Measurements from ENCODE around the gene NUDT14. TPM values are rescaled to one million over a fixed set of nuclear protein-coding genes. Genes with fewer than 3 reads are reported as not detected.

The NUDT14 gene
- total and polyA plus RNA-seq, 2 of the 4 experiments (the other 2 are of a cell fraction): 5.6 to 9.3 TPM

- H2BK5ac ChIP-seq (ENCODE audit: low read depth, low read length, poor library complexity, severe bottlenecking): no peak overlapping the region
- H3K4ac ChIP-seq (ENCODE audit: low read depth, low read length): no peak overlapping the region
- H4K8ac ChIP-seq (ENCODE audit: low read depth in 2 of 2, low read length in 2 of 2): no peak overlapping the region
- no peak overlapping the region for H3K4me3 ChIP-seq (ENCODE audit: insufficient read depth, low read depth, low read length)
- no peak overlapping the region for H4K91ac ChIP-seq (ENCODE audit: insufficient read depth, low read depth, low read length)
- DNase-seq (no peak), ATAC-seq (ENCODE audit: low read depth) (no peak)
- H2BK120ac ChIP-seq (ENCODE audit: low read depth, low read length): no peak overlapping the region
- no peak overlapping the region for H2AK9ac ChIP-seq (replicated peaks; ENCODE audit: low read depth, low read length, poor library complexity)
- no peak overlapping the region for H3K56ac ChIP-seq (ENCODE audit: extremely low read depth, insufficient read depth, low read length)
- H3K27ac ChIP-seq (ENCODE audit: insufficient read depth, low read length): no peak overlapping the region
- POLR2A ChIA-PET (ENCODE audit: unreplicated experiment): no interaction called here
- dilution Hi-C loops (cut with HindIII; ENCODE audit: low sequenced_read_pairs, unreplicated experiment): no loop called here
- H2AFZ ChIP-seq (replicated peaks; ENCODE audit: low read length, poor library complexity): no peak overlapping the region
- no peaks in the 10 kb centered on the region; the same call in 1 of the 2 replicates for H3K27me3 ChIP-seq (ENCODE audit: control insufficient read depth, insufficient read depth, low read length)
- 31% methylated on average over 2 of the region's 7 CpGs; no CpG with 5 or more reads in 1 of the 2 experiments for WGBS, 2 experiments (ENCODE audit: extremely low coverage in 2 of 2, insufficient read length in 1 of 2)
- in situ Hi-C loops (cut with MboI; ENCODE audit: low sequenced_read_pairs): no loop called here
- H4K20me1 ChIP-seq (ENCODE audit: insufficient read depth, low read length): no peaks in the 10 kb centered on the region
- H4K5ac ChIP-seq (ENCODE audit: low read depth, low read length): no peak overlapping the region
- H3K14ac ChIP-seq (replicated peaks; ENCODE audit: low read depth, low read length): no peak overlapping the region
- H3K9me1 ChIP-seq (ENCODE audit: insufficient read depth, low read length): no peaks in the 10 kb centered on the region
- no peak overlapping the region for H2BK20ac ChIP-seq (ENCODE audit: low read depth, low read length)
- no peak overlapping the region for H2AK5ac ChIP-seq (ENCODE audit: low read depth, low read length)
- H3K23ac ChIP-seq (ENCODE audit: low read depth, low read length): no peak overlapping the region
- no peak overlapping the region for H3K9ac ChIP-seq (ENCODE audit: low read depth, low read length)
- no peak overlapping the region for H3K4me2 ChIP-seq (ENCODE audit: low read depth, low read length)
- intact Hi-C loops (cut with micrococcal nuclease): no loop called here
- CTCF ChIA-PET: no interaction called here
- no TSS peak for BruUV-seq (replicated peaks)
- TF ChIP-seq POLR2A (IDR thresholded peaks at IDR 0.05; ENCODE audit: low read depth, low read length) (no peak), RFX5 (IDR thresholded peaks at IDR 0.05; ENCODE audit: low read depth, low read length) (no peak), SMC3 (IDR thresholded peaks at IDR 0.05; ENCODE audit: low read depth, low read length) (no peak), FOS (IDR thresholded peaks at IDR 0.05; ENCODE audit: low read depth, low read length) (no peak), MAZ (IDR thresholded peaks at IDR 0.05; ENCODE audit: borderline replicate concordance, low read depth, low read length) (no peak), ELK1 (IDR thresholded peaks at IDR 0.05; ENCODE audit: borderline replicate concordance, low read depth, low read length) (no peak), BHLHE40 (IDR thresholded peaks at IDR 0.05; ENCODE audit: low read depth, low read length) (no peak), USF2 (IDR thresholded peaks at IDR 0.05; ENCODE audit: low read depth, low read length) (no peak), RCOR1 (IDR thresholded peaks at IDR 0.05; ENCODE audit: insufficient replicate concordance, low read length) (no peak)
- no peak overlapping the region for H3K18ac ChIP-seq (ENCODE audit: low read depth, low read length)
- H3K4me1 ChIP-seq (ENCODE audit: control insufficient read depth, insufficient read depth, low read length): no peaks in the 10 kb centered on the region
- H3K79me1 ChIP-seq (ENCODE audit: low read depth in 1 of 2, low read length in 2 of 2): no peaks in the 10 kb centered on the region
- H3K9me3 ChIP-seq (ENCODE audit: control insufficient read depth, insufficient read depth, low read length): peaks cover 14% of the 10 kb centered on the region
- no peaks in the 10 kb centered on the region for H3K36me3 ChIP-seq (ENCODE audit: control insufficient read depth, insufficient read depth, low read length)
- H2BK15ac ChIP-seq (ENCODE audit: low read depth, low read length): no peak overlapping the region
These were observed 40.5 kb downstream of the NUDT14 start for GRCh38 chr14:105140581-105140980.
